Upper lobe of left lung (tissue), 6 donors: ENCODE measurements around the gene AMPD1. TPM values are rescaled to one million over a fixed set of nuclear protein-coding genes. Genes with fewer than 3 reads are reported as not detected.

ENCODE experiments used
- ATAC-seq, 2 donors: fragments of 200-7000 bp; cut with Tn5 transposase; one replicate each; pipeline ENCODE4 v1.9.1; 2022; ENCODE audit warnings: mild to moderate bottlenecking in 2 of 2, moderate library complexity in 2 of 2; ENCODE audit not compliant: low FRiP score in 2 of 2
- DNase-seq, 2 donors: peaks; one replicate each; pipeline ENCODE4 v3.0.0-alpha.2; 2019 to 2020
- H3K27ac ChIP-seq, 4 donors: fragments of 200-600 bp; sonication (generic); one replicate each; pipeline ENCODE4 v1.5.1; 2016 to 2019
- H3K27me3 ChIP-seq, 4 donors: fragments of 200-600 bp; sonication (generic); one replicate each; pipeline ENCODE4 v1.5.1; 2017 to 2019
- H3K36me3 ChIP-seq, 4 donors: fragments of 200-600 bp; sonication (generic); one replicate each; pipeline ENCODE4 v1.5.1; 2016 to 2019
- H3K4me1 ChIP-seq, 4 donors: fragments of 200-600 bp; sonication (generic); one replicate each; pipeline ENCODE4 v1.5.1; 2018 to 2019
- H3K4me3 ChIP-seq, 4 donors: fragments of 200-600 bp; sonication (generic); one replicate each; pipeline ENCODE4 v1.5.1; 2017 to 2019; ENCODE audit warnings: mild to moderate bottlenecking in 2 of 4, moderate library complexity in 1 of 4
- H3K9me3 ChIP-seq, 4 donors: fragments of 200-600 bp; sonication (generic); one replicate each; pipeline ENCODE4 v1.5.1; 2018 to 2019
- CTCF ChIP-seq, 6 experiments: fragments of 450-650 bp in 4 of 6; fragments of 200-600 bp in 2 of 6; sonication (generic) in 2 of 6; IDR thresholded peaks; one replicate each; pipeline ENCODE4 v1.5.1; 2016 to 2019; ENCODE audit warnings: antibody characterized with exemption in 6 of 6
- EP300 ChIP-seq, 4 donors: sonication (generic); formaldehyde crosslinking; IDR thresholded peaks; one replicate each; pipeline ENCODE4 v1.5.1; 2017; ENCODE audit warnings: antibody characterized with exemption in 4 of 4, control low read depth in 2 of 4
- POLR2A ChIP-seq, 4 donors: fragments of 450-650 bp; IDR thresholded peaks; one replicate each; pipeline ENCODE4 v1.5.1; 2016 to 2017; ENCODE audit warnings: antibody characterized with exemption in 4 of 4, mild to moderate bottlenecking in 2 of 4
- POLR2AphosphoS5 ChIP-seq, 2 donors: sonication (generic); formaldehyde crosslinking; IDR thresholded peaks; one replicate each; pipeline ENCODE4 v1.5.1; 2017; ENCODE audit warnings: antibody characterized with exemption in 2 of 2
- WGBS, 2 donors: methylation state at CpG; one replicate each; pipeline ENCODE4 v1.1.5; 2017 to 2018; 5-methylcytosine and 5-hydroxymethylcytosine counted together
- total RNA-seq, 6 donors: library from RNA; depleted of rRNA in 4 of 6; stranded (reverse); fragments of >200 nt in 4 of 6; gene quantifications; one replicate each; pipeline versions ENCODE4 v1.1.0 to v1.2.1, GENCODE V29; 2016 to 2021
- donor health status: DM: no; HTN: no; CAD: no; lungs with moderate emphysema.
- donor health status: DM: no; HTN: yes; CAD: no; lungs with severe emphysema.

Gene AMPD1
- total RNA-seq, 6 donors from 2014 or later, result 0.26 to 0.77 (median 0.30) TPM; not detected in 3

DNA sequence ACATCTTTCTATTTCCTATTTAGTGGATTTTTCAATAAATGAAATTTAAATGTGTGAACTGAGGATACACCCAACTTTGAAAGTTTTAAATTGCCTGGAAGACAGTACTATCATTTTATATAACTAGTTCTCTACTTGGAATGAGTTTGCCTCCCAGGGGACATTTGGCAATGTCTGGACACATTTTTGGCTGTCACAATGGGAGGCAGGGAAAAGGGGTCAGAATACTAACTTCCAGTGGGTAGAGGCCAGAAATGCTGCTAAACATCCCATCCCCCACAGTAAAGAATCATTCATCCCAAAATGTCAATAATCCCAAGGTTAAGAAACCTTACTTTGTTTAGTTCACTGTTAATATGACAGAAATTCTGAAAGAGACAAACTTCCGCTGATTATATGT lies 34.4 kb upstream of the AMPD1 start:
- Histone ChIP-seq H3K27ac (no peak overlapping the region), H3K4me3 (no peak overlapping the region), H3K4me1 (no peaks in the 10 kb centered on the region), H3K9me3 (no peaks in the 10 kb centered on the region), H3K36me3 (peaks cover 49 to 99% (median 71%) of the 10 kb centered on the region in 4 donors), H3K27me3 (no peaks in the 10 kb centered on the region)
- DNase-seq, result no peak
- 89 to 97% methylated on average over 1 of the region's 1 CpG for WGBS, 2 donors
- TF ChIP-seq CTCF (IDR thresholded peaks at IDR 0.05), result no peak
- TF ChIP-seq POLR2AphosphoS5 (IDR thresholded peaks at IDR 0.05), result no peak
- no peak for TF ChIP-seq POLR2A (IDR thresholded peaks at IDR 0.05)
- no peak for TF ChIP-seq EP300 (IDR thresholded peaks at IDR 0.05)
- no peak for ATAC-seq

DNA sequence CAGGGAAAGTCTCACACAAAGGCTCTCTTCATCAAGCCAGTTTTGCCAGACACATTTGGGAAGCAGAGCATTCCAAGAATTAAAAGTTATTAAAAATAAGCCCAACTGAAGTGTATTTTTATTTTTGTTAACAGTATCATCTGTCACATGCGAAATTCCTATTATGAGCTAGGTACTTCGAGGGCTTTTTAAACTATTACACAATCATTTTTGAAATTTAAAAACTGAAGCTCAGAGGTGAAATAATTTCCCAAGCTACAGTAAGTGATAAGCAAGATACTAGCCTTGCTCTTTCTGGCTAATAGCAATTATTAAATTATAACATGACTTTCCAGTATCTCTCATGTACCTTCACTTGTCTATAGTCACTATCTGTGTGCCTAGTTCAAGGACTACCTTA lies 33.2 kb upstream of the AMPD1 start:
- Histone ChIP-seq H3K4me1 (no peaks in the 10 kb centered on the region), H3K36me3 (peaks cover 45 to 99% (median 72%) of the 10 kb centered on the region in 4 donors), H3K27me3 (no peaks in the 10 kb centered on the region), H3K9me3 (no peaks in the 10 kb centered on the region), H3K27ac (no peak overlapping the region), H3K4me3 (no peak overlapping the region)
- DNase-seq (no peak), ATAC-seq (no peak)
- WGBS, 2 donors, result 70 to 79% methylated on average over 2 of the region's 2 CpGs
- TF ChIP-seq POLR2A (IDR thresholded peaks at IDR 0.05), result no peak
- no peak for TF ChIP-seq CTCF (IDR thresholded peaks at IDR 0.05)
- TF ChIP-seq EP300 (IDR thresholded peaks at IDR 0.05), result no peak
- no peak for TF ChIP-seq POLR2AphosphoS5 (IDR thresholded peaks at IDR 0.05)

DNA sequence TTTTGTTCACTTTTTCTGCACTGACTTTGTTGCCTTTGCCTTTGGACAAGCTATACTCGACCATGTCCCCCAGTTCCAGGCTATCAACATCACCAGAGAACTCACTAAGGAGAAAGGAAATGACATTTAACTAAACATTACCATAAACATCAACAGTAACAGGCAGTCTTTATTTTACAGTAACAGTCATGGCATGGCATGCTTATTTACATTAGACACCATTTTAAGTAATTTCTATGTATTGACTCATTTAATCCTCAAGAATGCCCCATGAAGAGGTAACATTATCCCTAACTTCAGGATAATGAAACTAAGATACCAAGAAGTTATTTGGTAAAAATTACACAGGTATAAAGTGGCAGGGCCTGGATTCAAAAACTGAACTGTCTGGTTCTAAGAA lies 29.9 kb upstream of the AMPD1 start:
- DNase-seq, result no peak
- TF ChIP-seq CTCF (IDR thresholded peaks at IDR 0.05) (no peak), EP300 (IDR thresholded peaks at IDR 0.05) (no peak), POLR2A (IDR thresholded peaks at IDR 0.05) (no peak), POLR2AphosphoS5 (IDR thresholded peaks at IDR 0.05) (no peak)
- Histone ChIP-seq H3K27ac (no peak overlapping the region), H3K4me1 (no peaks in the 10 kb centered on the region), H3K9me3 (no peaks in the 10 kb centered on the region), H3K27me3 (no peaks in the 10 kb centered on the region), H3K36me3 (peaks cover 38 to 97% (median 76%) of the 10 kb centered on the region in 4 donors), H3K4me3 (no peak overlapping the region)
- no peak for ATAC-seq
- WGBS, 2 donors, result 64 to 79% methylated on average over 1 of the region's 1 CpG

GRCh38 chr1:114723915-114724314 lies 28.6 kb upstream of the AMPD1 start:
- H3K27ac ChIP-seq, result no peak overlapping the region
- H3K27me3 ChIP-seq, result no peaks in the 10 kb centered on the region
- H3K9me3 ChIP-seq, result no peaks in the 10 kb centered on the region
- WGBS, 2 donors, result 96 to 100% methylated on average over 1 of the region's 1 CpG
- H3K4me1 ChIP-seq, result no peaks in the 10 kb centered on the region
- no peak overlapping the region for H3K4me3 ChIP-seq
- H3K36me3 ChIP-seq, result peaks cover 39 to 98% (median 80%) of the 10 kb centered on the region in 4 donors
- no peak for TF ChIP-seq POLR2A (IDR thresholded peaks at IDR 0.05)
- no peak for TF ChIP-seq POLR2AphosphoS5 (IDR thresholded peaks at IDR 0.05)
- TF ChIP-seq EP300 (IDR thresholded peaks at IDR 0.05), result no peak
- no peak for TF ChIP-seq CTCF (IDR thresholded peaks at IDR 0.05)
- DNase-seq, result no peak
- ATAC-seq, result no peak

DNA sequence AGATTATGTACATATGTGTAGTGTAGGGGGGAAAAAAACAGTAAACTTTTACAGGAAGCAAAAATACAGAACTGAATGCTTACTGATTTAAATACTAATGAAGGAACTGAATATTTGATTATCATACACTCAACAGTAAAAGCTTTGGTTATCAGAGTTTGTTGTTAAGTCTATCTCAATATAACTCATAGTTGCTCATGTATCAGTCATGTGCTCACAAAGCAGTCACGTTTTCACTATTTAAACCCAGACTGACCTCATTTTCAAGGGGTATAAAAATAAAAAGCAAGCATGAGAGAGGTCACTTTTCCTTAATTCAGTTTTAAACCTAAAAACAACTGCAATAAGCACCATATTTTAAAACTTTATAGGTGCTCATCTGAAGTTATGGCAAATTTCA lies 28.1 kb upstream of the AMPD1 start:
- peaks cover 44 to 98% (median 79%) of the 10 kb centered on the region in 4 donors for H3K36me3 ChIP-seq
- no peak overlapping the region for H3K4me3 ChIP-seq
- no peaks in the 10 kb centered on the region for H3K27me3 ChIP-seq
- TF ChIP-seq POLR2AphosphoS5 (IDR thresholded peaks at IDR 0.05), result no peak
- TF ChIP-seq POLR2A (IDR thresholded peaks at IDR 0.05), result no peak
- TF ChIP-seq CTCF (IDR thresholded peaks at IDR 0.05), result no peak
- TF ChIP-seq EP300 (IDR thresholded peaks at IDR 0.05), result no peak
- H3K27ac ChIP-seq, result no peak overlapping the region
- no peaks in the 10 kb centered on the region for H3K4me1 ChIP-seq
- H3K9me3 ChIP-seq, result no peaks in the 10 kb centered on the region
- no peak for DNase-seq
- 0% methylated on average over 1 of the region's 1 CpG for WGBS, 2 donors
- no peak for ATAC-seq
